Tibial nerve (tissue), 4 donors: Measurements from ENCODE around the gene USP13. TPM values are rescaled to one million over a fixed set of nuclear protein-coding genes. Genes with fewer than 3 reads are reported as not detected.

Source experiments
- DNase-seq, 2 donors: peaks; one replicate each; pipeline ENCODE4 v3.0.0-alpha.2; 2019; ENCODE audit warnings: low spot score in 2 of 2
- H3K27ac ChIP-seq, 4 donors: fragments of 200-600 bp; sonication (generic) in 3 of 4; one replicate each; pipeline ENCODE4 v1.5.1; 2017 to 2019; ENCODE audit warnings: mild to moderate bottlenecking in 1 of 4
- H3K27me3 ChIP-seq, 2 donors: fragments of 200-600 bp; sonication (generic) in 1 of 2; one replicate each; pipeline versions ENCODE4 v1.5.1 to v1.6.0; 2017 to 2019
- H3K36me3 ChIP-seq, 3 donors: fragments of 200-600 bp; sonication (generic); one replicate each; pipeline ENCODE4 v1.5.1; 2018 to 2019
- H3K4me1 ChIP-seq, 4 donors: fragments of 200-600 bp; sonication (generic) in 3 of 4; one replicate each; pipeline ENCODE4 v1.5.1; 2017 to 2019
- H3K4me3 ChIP-seq, 4 donors: fragments of 200-600 bp; sonication (generic) in 3 of 4; one replicate each; pipeline ENCODE4 v1.5.1; 2017 to 2019; ENCODE audit warnings: mild to moderate bottlenecking in 1 of 4, moderate library complexity in 1 of 4
- H3K9me3 ChIP-seq, 4 donors: fragments of 200-600 bp; sonication (generic) in 3 of 4; one replicate each; pipeline ENCODE4 v1.5.1; 2017 to 2019
- EP300 ChIP-seq, 2 donors: sonication (generic); formaldehyde crosslinking; IDR thresholded peaks; one replicate each; pipeline ENCODE4 v1.6.1; 2017; ENCODE audit warnings: antibody characterized with exemption in 2 of 2, mild to moderate bottlenecking in 1 of 2
- POLR2A ChIP-seq, 2 donors: fragments of 450-650 bp; IDR thresholded peaks; one replicate each; pipeline ENCODE4 v1.6.1; 2017; ENCODE audit warnings: antibody characterized with exemption in 2 of 2, mild to moderate bottlenecking in 2 of 2, moderate library complexity in 2 of 2
- WGBS, 2 donors: methylation state at CpG; one replicate each; pipeline ENCODE4 v1.1.5; 2018; 5-methylcytosine and 5-hydroxymethylcytosine counted together
- total RNA-seq, 4 donors: library from RNA; depleted of rRNA; stranded (reverse); fragments of >200 nt; gene quantifications; one replicate each; pipeline ENCODE4 v1.1.0, GENCODE V29; 2016
- TF ChIP-seq, protein P1 (sequence below), 5 experiments: fragments of 200-600 bp in 3 of 5; fragments of 450-650 bp in 2 of 5; sonication (generic) in 3 of 5; IDR thresholded peaks; one replicate each; pipeline ENCODE4 v1.5.1; 2016 to 2019; ENCODE audit warnings: antibody characterized with exemption in 5 of 5, mild to moderate bottlenecking in 3 of 5, moderate library complexity in 2 of 5

Gene USP13
- total RNA-seq, 4 donors from 2014 or later = 9.8 to 16.7 (median 14.2) TPM

DNA sequence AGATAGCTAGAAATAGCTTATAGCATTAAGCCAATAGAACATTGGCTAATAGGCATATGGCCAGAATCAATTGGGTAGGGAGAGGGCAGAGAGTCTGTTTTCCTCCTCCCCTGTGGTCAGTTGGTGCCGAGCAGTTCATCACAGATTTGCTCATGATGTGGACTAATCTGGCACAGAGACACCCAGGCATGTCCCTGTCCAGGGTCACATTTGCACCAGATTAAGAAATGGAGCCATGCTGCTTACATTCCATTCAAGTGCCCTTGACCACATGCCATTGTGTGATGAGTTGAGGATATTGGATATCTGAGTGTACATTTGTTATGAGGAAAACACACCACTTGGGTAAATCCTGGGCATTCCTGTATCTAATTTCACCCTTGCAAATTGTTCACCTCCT is 53.4 kb downstream of the USP13 start:
- 78 to 100% methylated on average over 1 of the region's 1 CpG for WGBS, 2 donors
- Histone ChIP-seq H3K4me1 (no peaks in the 10 kb centered on the region), H3K4me3 (no peak overlapping the region), H3K9me3 (no peaks in the 10 kb centered on the region), H3K27me3 (no peaks in the 10 kb centered on the region), H3K27ac (no peak overlapping the region), H3K36me3 (peaks cover 0 to 56% (median 0%) of the 10 kb centered on the region in 3 donors)
- no peak for DNase-seq
- no peak for TF ChIP-seq EP300 (IDR thresholded peaks at IDR 0.05)
- no peak for TF ChIP-seq POLR2A (IDR thresholded peaks at IDR 0.05)
- TF ChIP-seq, protein P1, sequence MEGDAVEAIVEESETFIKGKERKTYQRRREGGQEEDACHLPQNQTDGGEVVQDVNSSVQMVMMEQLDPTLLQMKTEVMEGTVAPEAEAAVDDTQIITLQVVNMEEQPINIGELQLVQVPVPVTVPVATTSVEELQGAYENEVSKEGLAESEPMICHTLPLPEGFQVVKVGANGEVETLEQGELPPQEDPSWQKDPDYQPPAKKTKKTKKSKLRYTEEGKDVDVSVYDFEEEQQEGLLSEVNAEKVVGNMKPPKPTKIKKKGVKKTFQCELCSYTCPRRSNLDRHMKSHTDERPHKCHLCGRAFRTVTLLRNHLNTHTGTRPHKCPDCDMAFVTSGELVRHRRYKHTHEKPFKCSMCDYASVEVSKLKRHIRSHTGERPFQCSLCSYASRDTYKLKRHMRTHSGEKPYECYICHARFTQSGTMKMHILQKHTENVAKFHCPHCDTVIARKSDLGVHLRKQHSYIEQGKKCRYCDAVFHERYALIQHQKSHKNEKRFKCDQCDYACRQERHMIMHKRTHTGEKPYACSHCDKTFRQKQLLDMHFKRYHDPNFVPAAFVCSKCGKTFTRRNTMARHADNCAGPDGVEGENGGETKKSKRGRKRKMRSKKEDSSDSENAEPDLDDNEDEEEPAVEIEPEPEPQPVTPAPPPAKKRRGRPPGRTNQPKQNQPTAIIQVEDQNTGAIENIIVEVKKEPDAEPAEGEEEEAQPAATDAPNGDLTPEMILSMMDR (IDR thresholded peaks at IDR 0.05) = no peak

GRCh38 chr3:179710079-179710478 is 57.2 kb downstream of the USP13 start:
- 72 to 81% methylated on average over 5 of the region's 5 CpGs for WGBS, 2 donors
- no peak for DNase-seq
- H3K4me1 ChIP-seq = no peaks in the 10 kb centered on the region

GRCh38 chr3:179713643-179714090 is 60.8 kb downstream of the USP13 start:
- Histone ChIP-seq H3K4me3 (no peak overlapping the region), H3K36me3 (peaks cover 0 to 29% (median 0%) of the 10 kb centered on the region in 3 donors), H3K27me3 (no peaks in the 10 kb centered on the region), H3K9me3 (no peaks in the 10 kb centered on the region), H3K4me1 (peaks cover 0 to 7% (median 0%) of the 10 kb centered on the region in 4 donors), H3K27ac (peak overlapping the region in 2 of 4 donors; percentile 33 to 39)
- no peak for DNase-seq
- TF ChIP-seq, protein P1 (IDR thresholded peaks at IDR 0.05) = no peak
- TF ChIP-seq POLR2A (IDR thresholded peaks at IDR 0.05) (no peak), EP300 (IDR thresholded peaks at IDR 0.05) (no peak)
- 84 to 86% methylated on average over 6 of the region's 6 CpGs for WGBS, 2 donors

More at GRCh38 chr3:179710079-179710478, 57.2 kb downstream of the USP13 start:
- H3K27ac ChIP-seq = no peak overlapping the region
- H3K27me3 ChIP-seq = no peaks in the 10 kb centered on the region
- H3K4me3 ChIP-seq = no peak overlapping the region
- peaks cover 0 to 48% (median 0%) of the 10 kb centered on the region in 3 donors for H3K36me3 ChIP-seq
- TF ChIP-seq, protein P1 (IDR thresholded peaks at IDR 0.05) = no peak
- no peak for TF ChIP-seq EP300 (IDR thresholded peaks at IDR 0.05)
- TF ChIP-seq POLR2A (IDR thresholded peaks at IDR 0.05) = no peak
- H3K9me3 ChIP-seq = no peaks in the 10 kb centered on the region

GRCh38 chr3:179715582-179715981 is 62.7 kb downstream of the USP13 start:
- WGBS, 2 donors = 80 to 84% methylated on average over 7 of the region's 7 CpGs
- Histone ChIP-seq H3K4me3 (no peak overlapping the region), H3K27ac (peak overlapping the region in 1 of 4 donors; percentile 40), H3K36me3 (peaks cover 0 to 11% (median 0%) of the 10 kb centered on the region in 3 donors), H3K27me3 (no peaks in the 10 kb centered on the region), H3K9me3 (no peaks in the 10 kb centered on the region), H3K4me1 (peaks cover 0 to 7% (median 0%) of the 10 kb centered on the region in 4 donors)
- TF ChIP-seq EP300 (IDR thresholded peaks at IDR 0.05) (no peak), POLR2A (IDR thresholded peaks at IDR 0.05) (no peak)
- TF ChIP-seq, protein P1 (IDR thresholded peaks at IDR 0.05) = no peak
- no peak for DNase-seq

GRCh38 chr3:179716226-179716625 is 63.4 kb downstream of the USP13 start:
- Histone ChIP-seq H3K27me3 (no peaks in the 10 kb centered on the region), H3K4me1 (peaks cover 0 to 7% (median 0%) of the 10 kb centered on the region in 4 donors), H3K27ac (peak overlapping the region in 1 of 4 donors; percentile 19), H3K9me3 (no peaks in the 10 kb centered on the region), H3K4me3 (no peak overlapping the region), H3K36me3 (peaks cover 0 to 9% (median 0%) of the 10 kb centered on the region in 3 donors)
- whole genome bisulfite sequencing, 2 donors = 86 to 93% methylated on average over 4 of the region's 4 CpGs
- DNase-seq = no peak
- TF ChIP-seq POLR2A (IDR thresholded peaks at IDR 0.05) = no peak
